BE2C (cell line): ENCODE measurements around the gene LILRA5.

ENCODE experiments used
- DNase-seq: peaks from one replicate; pipeline ENCODE4 v3.0.0-alpha.2; 2020
- H3K27me3 ChIP-seq: fragments of 250-450 bp; sonication (Bioruptor Pico); 2 replicates; pipeline ENCODE4 v1.5.1; 2020; ENCODE audit warnings: mild to moderate bottlenecking
- H3K36me3 ChIP-seq: fragments of 250-450 bp; sonication (Bioruptor Pico); 2 replicates; pipeline ENCODE4 v1.5.1; 2020; ENCODE audit warnings: mild to moderate bottlenecking
- H3K4me1 ChIP-seq: fragments of 250-450 bp; sonication (Bioruptor Pico); 2 replicates; pipeline ENCODE4 v1.5.1; 2020
- H3K4me3 ChIP-seq: 2 replicates; pipeline ENCODE4 v1.5.1; 2011; ENCODE audit warnings: low read depth, low read length
- H3K9me3 ChIP-seq: fragments of 250-450 bp; sonication (Bioruptor Pico); 2 replicates; pipeline ENCODE4 v1.5.1; 2020
- CTCF ChIP-seq: IDR thresholded peaks from 2 replicates; pipeline ENCODE4 v1.5.1; 2012; ENCODE audit warnings: mild to moderate bottlenecking, low read depth, low read length

LILRA5 gene

GRCh38 chr19:54319892-54320670 is 7.1 kb upstream of the LILRA5 start:
- Histone ChIP-seq H3K27me3 (peaks cover 35% of the 10 kb centered on the region), H3K9me3 (no peaks in the 10 kb centered on the region), H3K4me3 (no peak overlapping the region), H3K36me3 (no peaks in the 10 kb centered on the region), H3K4me1 (no peaks in the 10 kb centered on the region)
- DNase-seq: no peak
- TF ChIP-seq CTCF: no peak

DNA sequence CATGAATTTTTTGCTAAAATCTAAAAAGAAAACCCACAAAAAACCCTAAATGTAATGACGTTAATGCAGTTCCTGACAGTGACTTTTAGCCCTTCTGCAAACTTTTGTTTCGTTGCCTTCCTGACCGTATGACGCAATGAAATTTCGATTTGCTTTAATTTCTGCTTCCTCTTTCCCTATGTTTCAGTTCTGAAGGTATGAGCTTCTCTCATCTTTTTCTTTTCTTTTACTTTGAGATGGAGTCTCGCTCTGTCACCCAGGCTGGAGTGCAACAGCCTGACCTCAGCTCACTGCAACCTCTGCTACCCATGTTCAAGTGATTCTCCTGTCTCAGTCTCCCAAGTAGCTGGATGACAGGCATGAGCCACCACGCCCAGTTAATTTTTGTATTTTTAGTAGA is 6.1 kb upstream of the LILRA5 start:
- Histone ChIP-seq H3K4me1 (no peaks in the 10 kb centered on the region), H3K27me3 (peaks cover 43% of the 10 kb centered on the region), H3K36me3 (no peaks in the 10 kb centered on the region), H3K9me3 (no peaks in the 10 kb centered on the region), H3K4me3 (no peak overlapping the region)
- no peak for TF ChIP-seq CTCF
- no peak for DNase-seq

- DNase-seq: no peak
- Histone ChIP-seq H3K4me1 (no peaks in the 10 kb centered on the region), H3K27me3 (peaks cover 47% of the 10 kb centered on the region), H3K36me3 (no peaks in the 10 kb centered on the region), H3K9me3 (no peaks in the 10 kb centered on the region), H3K4me3 (no peak overlapping the region)
- TF ChIP-seq CTCF: no peak
Observed at GRCh38 chr19:54317965-54318240, 4.9 kb upstream of the LILRA5 start.

- Histone ChIP-seq H3K4me1 (no peaks in the 10 kb centered on the region), H3K36me3 (no peaks in the 10 kb centered on the region), H3K4me3 (no peak overlapping the region), H3K27me3 (peaks cover 47% of the 10 kb centered on the region), H3K9me3 (no peaks in the 10 kb centered on the region)
- no peak for DNase-seq
- no peak for TF ChIP-seq CTCF
Observed at GRCh38 chr19:54317108-54317964, 4.4 kb upstream of the LILRA5 start.

DNA sequence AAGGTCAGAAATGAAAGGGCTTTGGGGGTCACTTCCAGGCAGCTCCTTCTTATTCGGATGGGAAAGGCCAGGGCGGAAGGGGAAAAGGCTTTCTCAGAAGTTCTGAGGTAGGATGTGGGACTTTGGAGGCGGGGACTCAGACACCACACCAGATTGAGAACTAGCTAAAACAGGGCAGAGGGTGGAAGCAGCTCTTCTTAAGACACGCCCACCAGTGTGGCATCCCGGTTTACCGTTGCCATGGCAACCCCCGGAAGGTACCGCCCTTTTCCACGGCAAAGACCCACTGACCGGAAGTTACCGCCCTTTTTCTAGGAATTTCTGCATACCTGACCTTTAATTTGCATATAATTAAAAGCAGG is 3.8 kb upstream of the LILRA5 start:
- Histone ChIP-seq H3K27me3 (peaks cover 49% of the 10 kb centered on the region), H3K4me1 (no peaks in the 10 kb centered on the region), H3K36me3 (no peaks in the 10 kb centered on the region), H3K4me3 (no peak overlapping the region), H3K9me3 (no peaks in the 10 kb centered on the region)
- no peak for DNase-seq
- no peak for TF ChIP-seq CTCF

DNA sequence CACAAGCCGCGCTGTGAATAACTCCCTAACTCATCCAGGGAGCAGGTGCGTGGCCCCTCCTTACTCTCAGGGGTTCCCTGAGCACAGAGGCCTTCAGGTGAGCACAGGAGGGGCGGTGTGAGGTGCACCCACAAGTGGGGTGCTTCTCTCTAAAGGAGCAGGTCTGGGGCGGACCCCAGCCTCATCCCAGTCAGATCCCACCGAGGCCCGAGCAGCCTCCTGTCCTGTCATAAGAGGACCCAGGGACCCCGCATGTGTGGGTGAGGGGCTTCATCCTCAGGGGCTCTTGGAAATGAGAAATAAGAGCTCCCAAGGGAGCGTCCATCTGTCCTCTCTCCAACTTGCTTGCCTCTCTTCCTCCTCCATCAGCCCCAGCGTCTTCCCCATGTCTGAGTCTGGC is 3.0 kb upstream of the LILRA5 start:
- Histone ChIP-seq H3K9me3 (no peaks in the 10 kb centered on the region), H3K36me3 (no peaks in the 10 kb centered on the region), H3K27me3 (peaks cover 46% of the 10 kb centered on the region), H3K4me3 (no peak overlapping the region), H3K4me1 (no peaks in the 10 kb centered on the region)
- no peak for DNase-seq
- no peak for TF ChIP-seq CTCF
